Transverse colon (tissue), 4 donors: ENCODE results near the gene CIC.

Experiments used
- CTCF ChIP-seq, 5 experiments: fragments of 200-600 bp in 3 of 5; fragments of 450-650 bp in 2 of 5; sonication (generic) in 3 of 5; IDR thresholded peaks; 1 replicate in 2 of 5; 2 replicates in 3 of 5; pipeline ENCODE4 v1.5.1; 2016 to 2017; ENCODE audit warnings: antibody characterized with exemption in 5 of 5, inconsistent platforms in 3 of 5, mild to moderate bottlenecking in 2 of 5, moderate library complexity in 1 of 5
- EP300 ChIP-seq: sonication (generic); formaldehyde crosslinking; IDR thresholded peaks from one replicate; pipeline ENCODE4 v1.6.1; 2017; ENCODE audit warnings: antibody characterized with exemption, low read depth
- POLR2AphosphoS5 ChIP-seq, 3 donors: sonication (generic); formaldehyde crosslinking; IDR thresholded peaks; one replicate each; pipeline ENCODE4 v1.6.1; 2016; ENCODE audit warnings: antibody characterized with exemption in 3 of 3

- TF ChIP-seq POLR2AphosphoS5 (IDR thresholded peaks at IDR 0.05) (no peak), CTCF (IDR thresholded peaks at IDR 0.05) (no peak), EP300 (no peak)
Measured at GRCh38 chr19:42285541-42285941, 16.5 kb downstream of the CIC start.
